DOHH2 (cell line): ENCODE data around the gene SLC19A1.

Experiments
- H3F3A ChIP-seq: fragments of 200-600 bp; sonication (generic), shearing (Covaris generic); 2 replicates; pipeline ENCODE4 v1.6.0; 2016; ENCODE audit warnings: antibody characterized with exemption, mild to moderate bottlenecking; ENCODE audit not compliant: control insufficient read depth, insufficient read depth
- H3K27ac ChIP-seq: fragments of 200-600 bp; sonication (generic); 2 replicates; pipeline ENCODE4 v1.5.1; 2014; ENCODE audit warnings: low read depth, mild to moderate bottlenecking, low read length, moderate library complexity
- H3K27me3 ChIP-seq: fragments of 200-600 bp; sonication (generic); 2 replicates; pipeline ENCODE4 v1.6.1; 2014; ENCODE audit warnings: mild to moderate bottlenecking, low read length, mixed read lengths; ENCODE audit not compliant: control insufficient read depth
- H3K36me3 ChIP-seq: fragments of 200-600 bp; sonication (generic); 2 replicates; pipeline ENCODE4 v1.6.1; 2014; ENCODE audit warnings: mild to moderate bottlenecking, low read length, moderate library complexity, mixed read lengths; ENCODE audit not compliant: control insufficient read depth
- H3K4me1 ChIP-seq: fragments of 200-600 bp; sonication (generic); 2 replicates; pipeline ENCODE4 v1.6.1; 2014; ENCODE audit warnings: mild to moderate bottlenecking, low read length, mixed read lengths; ENCODE audit not compliant: control insufficient read depth
- H3K4me2 ChIP-seq: fragments of 200-600 bp; sonication (generic); 2 replicates; pipeline ENCODE4 v1.6.0; 2014; ENCODE audit warnings: mild to moderate bottlenecking, low read length, moderate library complexity
- H3K4me3 ChIP-seq: fragments of 200-600 bp; sonication (generic); 2 replicates; pipeline ENCODE4 v1.5.1; 2014; ENCODE audit warnings: mild to moderate bottlenecking, low read length, mixed read lengths
- H3K79me2 ChIP-seq: fragments of 200-600 bp; sonication (generic); 2 replicates; pipeline ENCODE4 v1.6.1; 2014; ENCODE audit warnings: mild to moderate bottlenecking, low read length, mixed read lengths; ENCODE audit not compliant: control insufficient read depth
- H3K9me2 ChIP-seq: fragments of 200-600 bp; sonication (generic); replicated peaks from 2 replicates; pipeline ENCODE4 v1.6.1; 2014; ENCODE audit warnings: mild to moderate bottlenecking, low read length, mixed read lengths; ENCODE audit not compliant: control insufficient read depth
- H3K9me3 ChIP-seq: fragments of 200-600 bp; sonication (generic); 2 replicates; pipeline ENCODE4 v1.6.1; 2014; ENCODE audit warnings: antibody characterized with exemption, low read length, mixed read lengths; ENCODE audit not compliant: control insufficient read depth, insufficient read depth
- H4K20me1 ChIP-seq: fragments of 200-600 bp; sonication (generic); 2 replicates; pipeline ENCODE4 v1.6.0; 2014; ENCODE audit warnings: low read depth, mild to moderate bottlenecking, antibody characterized with exemption, low read length, moderate library complexity; ENCODE audit not compliant: control insufficient read depth, insufficient read depth
- CTCF ChIP-seq: fragments of 200-600 bp; sonication (generic); IDR thresholded peaks from one replicate; pipeline ENCODE4 v1.5.1; 2014; ENCODE audit warnings: antibody characterized with exemption, mild to moderate bottlenecking, low read depth, low read length; ENCODE audit not compliant: poor library complexity, severe bottlenecking
- EZH2phosphoT487 ChIP-seq: fragments of 200-600 bp; sonication (generic); IDR thresholded peaks from 2 replicates; pipeline ENCODE4 v1.6.1; 2017; ENCODE audit warnings: borderline replicate concordance, mild to moderate bottlenecking, antibody characterized with exemption, low read length, moderate library complexity, mixed read lengths

The SLC19A1 gene

DNA sequence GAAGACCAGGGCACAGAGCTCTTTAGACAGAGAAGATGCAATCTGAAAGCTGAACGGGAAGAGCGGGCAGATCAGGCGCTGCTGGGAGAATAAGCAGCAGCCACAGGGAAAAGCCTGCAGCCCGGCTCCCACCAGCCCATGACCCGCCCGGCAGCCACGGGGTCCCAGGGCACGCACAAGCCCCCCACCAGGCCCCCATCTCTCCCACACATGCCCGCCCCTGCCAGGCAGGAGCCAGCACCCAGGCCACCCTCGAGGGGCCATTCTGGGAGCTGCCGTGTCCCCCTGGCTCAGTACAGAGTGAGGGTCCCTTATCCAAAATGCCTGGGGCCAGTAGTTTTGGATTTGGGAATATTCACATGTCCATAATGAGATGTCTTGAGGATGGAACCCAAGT, 16.3 kb downstream of the SLC19A1 start:
- H3K4me1 ChIP-seq = no peaks in the 10 kb centered on the region
- no peaks in the 10 kb centered on the region for H3K79me2 ChIP-seq
- no peak overlapping the region for H3K4me2 ChIP-seq
- no peaks in the 10 kb centered on the region for H3K27me3 ChIP-seq
- H3F3A ChIP-seq = no peaks in the 10 kb centered on the region
- peaks cover 16% of the 10 kb centered on the region; the same call in 1 of the 2 replicates for H3K9me3 ChIP-seq
- H3K27ac ChIP-seq = no peak overlapping the region
- H4K20me1 ChIP-seq = no peaks in the 10 kb centered on the region
- H3K9me2 ChIP-seq = no peaks in the 10 kb centered on the region
- peaks cover 85% of the 10 kb centered on the region for H3K36me3 ChIP-seq
- H3K4me3 ChIP-seq = no peak overlapping the region
- no peak for TF ChIP-seq EZH2phosphoT487
- no peak for TF ChIP-seq CTCF

DNA sequence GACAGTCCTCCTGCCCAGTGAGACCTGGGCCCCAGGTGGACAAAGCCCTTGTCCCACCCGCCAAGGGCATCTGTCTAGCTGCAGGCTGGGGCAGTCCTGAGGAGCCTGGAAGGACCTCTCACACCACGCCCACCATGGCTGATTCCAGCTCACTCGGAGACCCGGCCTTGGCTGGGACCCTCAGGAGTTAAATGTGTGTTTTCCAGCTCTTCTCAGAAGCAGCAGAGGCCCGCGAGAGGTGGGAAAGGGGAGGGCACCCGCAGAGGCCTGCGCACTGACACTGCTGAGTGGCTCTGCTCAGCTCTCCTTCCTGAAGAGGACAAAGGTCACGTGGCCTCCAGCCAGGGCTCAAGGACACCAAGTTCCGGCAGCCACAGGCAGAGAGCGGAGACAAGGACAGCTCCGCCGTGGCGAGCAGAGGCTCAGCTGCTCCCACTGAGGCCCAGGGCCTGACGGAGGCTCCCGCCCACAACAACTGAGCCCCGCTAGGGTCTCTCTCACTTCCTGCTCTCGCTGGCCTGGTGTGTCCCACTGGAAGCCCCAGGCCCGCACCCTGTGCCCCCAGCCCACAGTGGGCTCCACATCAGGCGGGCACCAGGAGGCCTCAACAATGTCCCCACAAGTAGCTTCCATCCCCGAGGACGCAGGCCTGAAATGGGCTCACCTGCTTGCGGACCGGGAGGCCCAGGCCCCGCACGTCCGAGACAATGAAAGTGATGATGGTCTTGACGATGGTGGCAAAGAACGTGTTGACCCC, 16.9 kb downstream of the SLC19A1 start:
- Histone ChIP-seq H3F3A (no peaks in the 10 kb centered on the region), H3K36me3 (peaks cover 86% of the 10 kb centered on the region), H3K4me3 (no peak overlapping the region), H3K4me2 (no peak overlapping the region), H3K9me3 (peaks cover 19% of the 10 kb centered on the region; the same call in 1 of the 2 replicates), H3K27ac (no peak overlapping the region), H3K27me3 (no peaks in the 10 kb centered on the region), H4K20me1 (no peaks in the 10 kb centered on the region), H3K79me2 (peaks cover 3% of the 10 kb centered on the region), H3K9me2 (no peaks in the 10 kb centered on the region), H3K4me1 (no peaks in the 10 kb centered on the region)
- TF ChIP-seq CTCF (no peak), EZH2phosphoT487 (no peak)

- peaks cover 9% of the 10 kb centered on the region for H3K79me2 ChIP-seq
- H3K36me3 ChIP-seq = peaks cover 86% of the 10 kb centered on the region
Observed at GRCh38 chr21:45524756-45525152, 17.5 kb downstream of the SLC19A1 start.

More at GRCh38 chr21:45524756-45525152, 17.5 kb downstream of the SLC19A1 start:
- Histone ChIP-seq H3K4me1 (no peaks in the 10 kb centered on the region), H4K20me1 (no peaks in the 10 kb centered on the region), H3K4me3 (no peak overlapping the region), H3F3A (no peaks in the 10 kb centered on the region), H3K27me3 (no peaks in the 10 kb centered on the region), H3K9me3 (peaks cover 24% of the 10 kb centered on the region; the same call in 1 of the 2 replicates), H3K9me2 (no peaks in the 10 kb centered on the region), H3K27ac (no peak overlapping the region), H3K4me2 (no peak overlapping the region)
- TF ChIP-seq CTCF = no peak
- TF ChIP-seq EZH2phosphoT487 = no peak
